Hindlimb muscle (tissue), 1 donor: Measurements from ENCODE around the gene CRIP3. TPM values are rescaled to one million over a fixed set of nuclear protein-coding genes. Genes with fewer than 3 reads are reported as not detected.
A peak's percentile ranks its signal among the peaks of the same experiment; 100 is the strongest.

ENCODE experiments used
- DNase-seq: peaks from one replicate; pipeline ENCODE4 v3.0.0-alpha.2; 2013
- polyA plus RNA-seq: library from polyadenylated mRNA; unstranded; fragments of 120-200 nt; gene quantifications from one replicate; pipeline ENCODE4 v1.2.1, GENCODE V29; 2013; ENCODE audit not compliant: insufficient read length

The CRIP3 gene
- polyA plus RNA-seq, 1 donor, result 2.1 TPM

DNA sequence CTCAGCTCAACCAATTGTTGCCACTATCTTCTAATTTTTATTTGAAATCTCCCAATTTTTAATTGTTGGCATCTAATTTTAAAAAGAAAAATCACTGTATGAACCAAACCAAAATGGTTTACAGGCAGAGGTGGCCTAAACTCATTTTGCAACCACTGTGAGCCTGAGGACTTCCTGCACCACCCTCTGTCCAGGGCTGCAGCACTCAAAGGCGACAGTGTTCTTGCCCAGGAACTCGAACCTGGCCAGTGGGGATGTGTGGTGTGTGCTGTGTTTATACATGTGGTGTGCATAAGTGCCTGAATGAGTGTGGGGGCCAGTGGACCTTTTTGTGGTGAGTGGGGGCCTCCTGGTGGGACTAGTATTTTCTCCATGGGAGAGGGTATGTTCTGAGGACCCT is 34.9 kb downstream of the CRIP3 start:
- no peak for DNase-seq

DNA sequence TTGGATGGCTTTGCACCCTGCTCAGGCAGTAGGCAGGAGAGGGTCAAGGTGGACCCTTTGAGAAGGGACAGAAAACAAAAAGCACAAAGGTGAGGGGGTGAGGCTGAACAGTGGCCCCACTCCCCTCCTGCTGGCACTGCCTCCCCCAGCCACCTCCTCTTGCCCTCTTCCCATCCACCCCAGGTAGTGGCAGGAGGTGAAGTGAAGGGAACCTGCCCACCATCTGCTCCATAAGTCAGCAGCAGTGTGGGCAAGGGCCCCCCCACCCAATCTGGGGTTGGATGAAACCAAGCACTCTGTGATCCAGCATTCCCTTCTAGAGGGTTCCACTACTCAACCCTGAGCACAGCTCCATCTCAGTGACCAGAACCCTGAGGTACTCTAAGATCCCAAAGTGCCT is 36.7 kb downstream of the CRIP3 start:
- DNase-seq, result no peak

DNA sequence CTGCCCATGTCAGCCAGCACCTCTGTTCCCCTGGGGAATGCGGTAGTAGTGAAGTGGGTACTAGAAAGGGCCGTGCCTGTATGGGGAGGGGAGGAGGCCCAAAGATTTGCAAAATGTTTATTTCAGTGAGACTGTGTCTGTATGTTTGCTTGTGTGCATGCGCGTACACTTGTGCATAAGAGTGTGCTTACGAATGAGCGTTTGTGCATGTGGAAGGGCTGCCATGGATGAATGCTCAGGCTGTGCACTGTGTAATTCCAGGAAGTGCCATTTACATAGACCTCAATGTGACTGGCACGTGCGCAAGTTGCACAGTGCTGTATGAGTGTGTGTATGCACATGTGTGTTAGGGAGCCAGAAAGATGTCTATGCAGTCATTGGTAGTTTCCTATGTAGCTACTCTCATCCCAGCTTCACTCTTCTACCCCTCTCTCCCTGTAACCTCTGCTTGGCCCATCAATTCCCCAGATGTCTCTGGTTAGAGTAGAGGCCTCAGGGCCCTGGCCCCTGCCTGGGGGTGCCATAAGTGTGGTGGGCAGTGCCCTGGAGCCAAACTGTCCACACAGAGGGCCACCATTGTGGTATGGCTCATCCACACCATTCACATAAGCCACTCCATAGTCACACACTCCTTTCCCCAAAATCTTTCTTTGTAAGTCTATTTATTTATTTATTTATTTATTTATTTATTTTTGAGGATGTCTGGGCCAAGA is 37.4 kb downstream of the CRIP3 start:
- DNase-seq, result no peak

DNA sequence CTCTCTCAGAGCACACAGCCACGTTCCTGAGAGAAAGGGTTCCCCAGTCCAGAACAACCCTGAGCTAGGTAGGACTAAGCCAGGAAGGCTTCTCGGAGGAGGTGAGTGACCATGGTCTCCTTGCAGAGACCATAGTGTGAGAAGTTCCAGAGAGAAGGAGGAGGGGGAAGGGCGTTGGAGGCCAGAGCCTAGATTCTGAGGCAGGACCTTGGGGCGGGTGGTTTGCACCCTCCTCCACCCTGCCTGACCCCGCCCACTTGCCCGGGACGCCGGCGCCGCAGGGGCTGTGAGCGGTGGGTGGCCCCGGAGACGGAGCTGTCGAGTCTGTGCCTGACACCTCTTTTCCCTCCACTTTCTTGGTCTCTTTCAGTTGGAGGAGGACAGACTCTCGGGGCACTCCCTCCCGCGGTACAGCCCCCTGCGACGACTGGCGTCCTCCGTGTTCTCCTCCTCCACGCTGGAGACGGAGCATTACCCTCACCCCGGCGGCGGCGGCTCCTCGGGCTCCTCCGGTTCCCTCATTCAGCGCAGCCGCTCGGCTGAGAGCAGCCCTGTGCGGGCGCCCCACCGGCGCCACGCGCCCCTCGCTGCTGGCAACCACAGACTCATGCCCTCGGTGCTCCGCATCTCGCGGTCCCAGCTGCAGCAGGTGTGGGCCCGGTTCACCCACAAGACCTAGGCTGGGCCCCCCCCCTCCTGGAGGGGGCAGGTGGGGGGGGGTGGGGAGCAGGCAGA is 39.2 kb downstream of the CRIP3 start:
- no peak for DNase-seq

DNA sequence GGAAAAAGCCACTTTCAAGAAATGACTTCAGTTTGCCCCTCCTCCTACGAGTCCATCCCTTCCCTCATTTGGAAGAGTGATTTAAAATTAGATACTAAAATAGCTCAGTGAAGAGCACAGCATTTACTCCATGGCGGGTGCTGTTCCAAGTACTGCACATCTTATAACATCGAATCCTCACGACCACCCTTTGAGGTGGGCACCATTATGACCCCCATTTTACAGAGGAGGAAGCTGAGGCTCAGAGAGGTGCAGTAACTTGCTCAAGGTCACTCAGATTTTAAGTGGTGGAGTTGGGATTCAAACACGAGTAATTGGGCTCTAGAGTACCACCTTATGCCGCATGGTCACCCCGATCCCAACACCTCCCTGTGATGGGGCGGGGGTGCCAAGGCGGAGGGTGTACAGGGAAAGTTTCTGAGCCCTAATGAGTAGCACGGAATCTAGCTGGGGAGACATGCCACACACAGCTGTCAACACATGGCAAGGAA is 39.8 kb downstream of the CRIP3 start:
- DNase-seq, result no peak

DNA sequence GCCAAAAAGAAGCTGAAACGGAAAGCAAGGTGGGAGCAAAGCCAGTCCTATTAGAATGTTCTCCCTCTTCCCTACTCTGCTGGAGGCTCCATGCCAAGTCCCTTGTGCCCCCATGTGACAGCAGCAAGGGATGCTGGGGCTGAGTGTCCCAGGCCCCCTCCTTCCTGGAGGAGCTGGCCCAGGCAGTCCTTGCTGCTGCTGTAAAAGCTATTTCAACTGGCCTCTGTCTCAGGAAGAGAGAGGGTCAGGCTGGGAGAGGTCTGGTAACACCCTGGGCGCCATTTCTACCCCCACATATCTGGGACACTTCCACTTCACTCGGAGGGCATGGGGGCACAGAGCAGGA is 40.3 kb downstream of the CRIP3 start:
- DNase-seq, result peak; percentile 46

DNA sequence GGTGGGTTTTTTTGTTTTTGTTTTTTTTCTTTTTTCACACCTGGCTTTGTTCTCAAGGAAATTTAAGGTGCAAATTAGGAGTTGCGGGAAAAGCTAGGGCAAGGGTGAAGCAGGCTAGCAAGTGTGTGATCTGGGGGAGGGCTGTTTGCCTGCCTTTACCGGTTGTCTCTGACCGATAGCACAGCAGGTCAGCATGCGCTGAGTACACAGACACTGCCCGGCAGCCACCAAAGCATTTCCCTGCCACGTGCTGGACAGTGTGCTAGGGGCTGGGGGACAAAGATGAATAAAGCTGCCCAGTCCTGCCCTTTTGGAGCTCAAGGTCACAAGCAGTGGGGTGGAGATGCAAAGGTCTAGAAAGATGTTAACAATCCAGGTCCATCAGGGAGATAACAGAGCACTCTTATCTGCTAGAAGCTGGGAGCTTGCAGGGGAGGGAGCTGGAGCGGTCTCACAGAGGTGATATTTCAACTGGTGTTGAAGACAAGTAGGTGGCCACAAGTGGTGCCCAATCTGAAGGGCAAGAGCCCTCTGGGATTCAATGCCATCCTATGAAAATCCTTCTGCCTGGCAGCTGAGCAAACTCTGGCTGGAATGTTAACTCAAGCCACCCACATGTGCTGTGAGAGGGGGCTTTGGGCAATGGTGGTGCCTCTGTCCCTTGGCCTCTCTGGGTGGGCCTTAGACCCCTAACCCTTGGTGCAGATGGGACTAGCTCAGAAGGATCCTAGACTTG is 40.8 kb downstream of the CRIP3 start:
- no peak for DNase-seq

DNA sequence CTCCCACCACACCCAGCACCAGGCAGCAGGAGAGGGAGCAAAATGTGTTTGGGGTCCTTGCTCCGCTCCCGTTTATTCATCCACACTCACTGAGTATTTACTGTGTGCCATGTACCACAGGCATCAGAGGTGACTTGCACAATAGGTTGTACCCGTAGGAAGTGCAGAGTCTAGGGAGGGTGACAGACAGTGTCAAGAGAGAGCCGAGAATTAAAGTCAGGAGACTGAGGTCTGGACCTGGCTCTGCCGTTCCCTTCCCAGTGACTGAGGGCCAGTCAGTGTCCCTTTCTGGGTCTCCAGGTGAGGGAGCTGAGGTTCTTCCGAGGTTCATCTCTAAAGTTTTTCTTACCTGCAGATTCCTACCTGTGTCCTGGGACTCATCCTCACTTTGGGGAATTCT is 43.1 kb downstream of the CRIP3 start:
- DNase-seq, result no peak

DNA sequence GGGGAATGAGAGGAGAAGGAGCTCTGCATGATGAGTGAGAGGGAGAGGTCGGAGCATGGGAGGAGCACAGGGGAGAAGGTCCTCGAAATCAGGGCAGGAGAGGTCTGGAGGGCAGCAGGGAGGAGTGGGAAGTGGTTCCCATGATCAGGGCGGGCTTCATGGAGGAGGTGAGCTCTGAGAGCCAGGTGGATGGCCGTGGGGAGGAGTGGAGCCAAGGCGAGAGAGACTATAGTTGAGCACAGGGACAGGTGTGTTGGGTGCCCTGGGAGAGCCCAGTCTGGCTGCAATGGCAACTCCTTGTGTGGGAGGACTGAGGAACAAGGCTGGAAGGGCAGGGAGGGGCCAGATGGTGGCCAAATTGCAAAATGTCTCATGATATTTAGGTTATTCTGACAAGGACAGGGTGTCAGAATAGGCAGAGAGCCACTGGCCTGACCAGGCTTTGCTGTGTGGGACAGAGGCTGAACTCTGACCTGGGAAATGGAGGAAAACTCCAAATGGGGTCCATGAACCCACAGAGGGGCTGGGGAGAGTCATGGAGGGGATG is 44.0 kb downstream of the CRIP3 start:
- DNase-seq, result no peak

DNA sequence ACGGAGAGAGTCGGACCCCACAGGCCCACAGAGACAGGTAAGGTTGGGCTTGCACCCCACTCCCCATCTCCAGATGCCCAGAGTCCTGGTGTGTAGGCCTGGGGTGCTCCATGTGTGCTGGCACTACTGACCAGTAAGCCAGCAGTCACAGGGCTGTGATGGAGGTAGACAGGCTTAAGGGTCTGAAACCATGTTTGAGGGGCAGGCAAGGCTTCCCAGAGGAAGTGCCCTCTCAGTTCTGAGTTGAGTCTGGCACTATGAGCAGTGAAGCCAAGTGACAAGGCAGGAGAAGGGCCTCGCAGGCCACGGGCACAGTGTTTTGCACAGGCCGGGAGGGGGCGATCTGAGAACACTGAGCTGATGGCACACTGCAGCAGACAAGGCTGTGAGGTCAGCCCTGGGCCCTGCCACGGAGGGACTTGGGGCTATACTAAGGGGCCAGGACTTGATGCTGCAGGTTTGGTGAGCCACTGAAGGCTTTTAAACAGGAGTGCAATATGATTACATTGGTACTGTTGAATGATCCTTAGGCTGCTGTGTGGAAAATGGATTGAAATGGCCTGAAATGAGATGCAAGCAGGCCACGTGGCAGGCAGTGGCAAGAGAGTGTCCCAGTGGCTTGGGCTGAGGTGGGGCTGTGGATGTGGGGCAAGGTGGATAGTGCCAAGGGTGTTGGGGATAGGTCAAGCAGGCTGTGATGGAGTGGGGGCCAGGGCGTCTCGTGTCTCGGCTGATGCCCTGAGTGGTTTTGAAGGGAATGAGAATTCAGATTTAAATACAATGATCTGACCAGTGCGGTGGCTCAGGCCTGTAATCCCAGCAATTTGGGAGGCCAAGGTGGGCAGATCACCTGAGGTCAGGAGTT is 45.1 kb downstream of the CRIP3 start:
- DNase-seq, result peak; percentile 63

DNA sequence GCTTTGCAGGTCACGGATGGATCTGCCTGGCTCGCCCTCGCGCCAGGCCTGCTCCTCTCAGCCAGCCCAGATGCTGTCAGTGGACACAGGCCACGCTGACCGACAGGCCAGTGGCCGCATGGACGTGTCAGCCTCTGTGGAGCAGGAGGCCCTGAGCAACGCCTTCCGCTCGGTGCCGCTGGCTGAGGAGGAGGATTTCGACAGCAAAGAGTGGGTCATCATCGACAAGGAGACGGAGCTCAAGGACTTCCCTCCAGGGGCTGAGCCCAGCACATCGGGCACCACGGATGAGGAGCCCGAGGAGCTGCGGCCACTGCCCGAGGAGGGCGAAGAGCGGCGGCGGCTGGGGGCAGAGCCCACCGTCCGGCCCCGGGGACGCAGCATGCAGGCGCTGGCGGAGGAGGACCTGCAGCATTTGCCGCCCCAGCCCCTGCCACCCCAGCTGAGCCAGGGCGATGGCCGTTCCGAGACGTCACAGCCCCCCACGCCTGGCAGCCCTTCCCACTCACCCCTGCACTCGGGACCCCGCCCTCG is 45.8 kb downstream of the CRIP3 start:
- DNase-seq, result no peak

DNA sequence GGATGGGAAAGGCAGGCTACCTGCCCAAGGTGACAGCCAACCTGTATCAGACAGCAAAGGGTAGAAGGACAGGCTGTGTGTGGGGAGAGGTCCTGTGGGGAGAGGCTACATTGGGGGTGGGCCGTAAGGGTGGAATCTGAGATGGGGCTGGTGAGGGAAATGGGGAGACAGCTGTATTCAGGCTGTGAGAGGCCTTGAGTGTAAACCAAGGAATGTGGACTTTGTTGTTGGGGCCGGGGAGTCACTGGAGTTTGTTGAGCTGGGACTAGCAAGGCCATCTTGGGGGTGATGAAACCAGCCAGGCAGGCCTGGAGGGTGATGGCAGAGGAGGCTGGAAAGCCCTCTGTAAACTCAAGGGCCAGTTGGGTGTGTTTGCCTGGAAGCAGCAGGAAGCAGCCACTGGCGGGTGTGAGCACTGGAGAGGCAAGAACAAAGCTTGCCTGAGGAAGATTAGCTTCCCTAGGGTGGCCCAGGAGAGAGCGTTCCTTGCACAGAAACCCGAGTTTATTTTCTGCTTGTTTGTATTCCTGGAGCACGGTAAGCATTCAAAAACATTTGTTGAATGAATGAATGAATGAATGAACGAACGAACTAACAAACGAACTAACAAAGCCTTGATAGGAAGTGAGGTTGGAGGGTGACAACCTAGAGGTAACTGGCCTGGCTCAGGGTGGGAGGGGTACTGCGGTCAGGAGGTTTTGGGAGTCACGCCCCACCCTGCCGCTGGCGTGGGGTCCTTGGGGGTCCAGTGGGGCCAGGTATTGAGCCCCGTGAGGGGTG is 46.4 kb downstream of the CRIP3 start:
- DNase-seq, result no peak

DNA sequence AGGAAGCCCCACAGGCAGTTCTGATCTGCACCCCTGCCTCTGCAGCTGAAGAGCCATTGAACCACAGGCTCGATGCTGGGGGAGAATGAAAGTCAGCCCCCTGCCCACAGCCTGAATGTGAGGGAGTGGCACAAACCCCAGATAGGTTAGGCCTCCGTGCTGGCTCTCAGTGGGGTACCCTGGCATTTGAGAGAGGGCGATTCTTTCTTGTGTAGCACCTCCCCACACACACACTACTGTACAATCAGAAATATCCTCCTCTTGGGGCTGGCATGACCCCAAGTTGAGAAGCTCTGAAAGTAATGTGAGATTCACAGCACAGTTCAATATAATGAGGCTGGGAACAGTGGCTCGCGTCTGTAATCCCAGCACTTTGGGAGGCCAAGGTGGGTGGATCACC is 47.4 kb downstream of the CRIP3 start:
- DNase-seq, result no peak

DNA sequence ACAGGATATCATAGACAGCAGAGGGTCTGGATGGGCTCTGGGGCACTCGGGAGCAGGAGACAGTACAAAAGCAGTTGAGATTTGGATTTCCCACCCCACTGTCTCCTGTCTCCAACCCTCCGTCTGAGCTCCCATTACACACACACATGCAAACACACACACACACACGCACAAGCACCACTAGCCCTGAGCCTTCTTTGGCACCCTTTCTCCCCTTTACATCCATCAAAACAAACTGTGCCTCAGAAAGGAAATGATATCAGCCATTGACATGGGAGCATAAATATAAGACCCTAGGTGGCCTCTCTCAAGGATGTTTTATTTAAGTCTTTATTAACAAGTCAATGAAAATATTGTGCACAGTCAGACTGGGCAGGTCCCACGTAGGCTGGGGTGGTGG is 47.8 kb downstream of the CRIP3 start:
- DNase-seq, result no peak

DNA sequence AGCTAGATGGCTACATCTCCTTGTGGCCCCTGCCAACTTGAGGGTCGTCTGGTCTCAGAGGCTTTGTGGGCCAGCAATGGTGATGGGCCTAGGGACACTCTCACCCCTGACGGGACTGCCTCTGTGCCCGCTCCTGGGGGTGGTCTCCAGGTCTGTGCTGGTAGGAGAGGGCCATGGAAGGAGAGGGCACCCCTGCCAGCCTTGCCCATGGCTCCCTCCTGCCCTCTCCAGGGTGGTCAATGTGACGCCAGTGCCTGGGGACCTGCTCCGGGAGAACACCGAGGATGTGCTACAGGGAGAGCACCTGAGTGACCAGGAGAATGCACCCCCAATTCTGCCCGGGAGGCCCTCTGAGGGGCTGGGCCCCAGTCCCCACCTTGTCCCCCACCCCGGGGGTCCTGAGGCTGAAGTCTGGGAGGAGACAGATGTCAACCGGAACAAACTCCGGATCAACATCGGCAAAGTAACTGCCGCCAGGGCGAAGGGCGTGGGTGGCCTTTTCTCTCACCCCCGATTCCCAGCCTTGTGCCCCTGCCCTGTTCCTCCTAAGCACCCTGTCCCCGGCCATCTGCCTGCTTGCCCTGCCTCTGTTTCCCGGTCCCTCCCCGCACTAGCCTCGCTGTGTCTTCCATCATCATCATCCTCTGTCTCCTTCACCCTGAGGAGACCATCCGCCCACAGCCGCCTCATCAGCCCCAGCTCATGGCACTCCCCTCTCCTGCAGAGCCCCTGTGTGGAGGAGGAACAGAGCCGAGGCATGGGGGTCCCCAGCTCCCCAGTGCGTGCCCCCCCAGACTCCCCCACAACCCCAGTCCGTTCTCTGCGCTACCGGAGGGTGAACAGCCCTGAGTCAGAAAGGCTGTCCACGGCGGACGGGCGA is 49.6 kb downstream of the CRIP3 start:
- no peak for DNase-seq

DNA sequence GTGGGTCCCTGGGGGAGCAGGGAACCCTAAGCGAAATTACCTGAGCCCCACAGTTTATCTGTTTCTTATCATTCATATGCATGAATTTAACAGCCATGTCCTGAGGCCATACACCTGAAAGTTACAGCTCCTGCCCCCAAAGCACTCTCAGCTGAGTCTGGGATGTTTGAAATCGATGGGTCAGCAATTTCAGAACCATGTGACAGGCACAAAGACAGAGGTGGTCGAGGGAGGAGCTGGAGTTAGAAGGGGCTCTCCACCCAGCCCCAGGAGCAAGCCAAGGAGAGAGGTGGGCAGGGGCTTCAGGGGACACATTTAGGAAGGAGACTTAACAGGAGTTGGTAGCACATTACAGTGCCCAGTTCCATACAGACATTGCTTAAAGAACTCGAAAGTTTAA is 50.4 kb downstream of the CRIP3 start:
- no peak for DNase-seq

DNA sequence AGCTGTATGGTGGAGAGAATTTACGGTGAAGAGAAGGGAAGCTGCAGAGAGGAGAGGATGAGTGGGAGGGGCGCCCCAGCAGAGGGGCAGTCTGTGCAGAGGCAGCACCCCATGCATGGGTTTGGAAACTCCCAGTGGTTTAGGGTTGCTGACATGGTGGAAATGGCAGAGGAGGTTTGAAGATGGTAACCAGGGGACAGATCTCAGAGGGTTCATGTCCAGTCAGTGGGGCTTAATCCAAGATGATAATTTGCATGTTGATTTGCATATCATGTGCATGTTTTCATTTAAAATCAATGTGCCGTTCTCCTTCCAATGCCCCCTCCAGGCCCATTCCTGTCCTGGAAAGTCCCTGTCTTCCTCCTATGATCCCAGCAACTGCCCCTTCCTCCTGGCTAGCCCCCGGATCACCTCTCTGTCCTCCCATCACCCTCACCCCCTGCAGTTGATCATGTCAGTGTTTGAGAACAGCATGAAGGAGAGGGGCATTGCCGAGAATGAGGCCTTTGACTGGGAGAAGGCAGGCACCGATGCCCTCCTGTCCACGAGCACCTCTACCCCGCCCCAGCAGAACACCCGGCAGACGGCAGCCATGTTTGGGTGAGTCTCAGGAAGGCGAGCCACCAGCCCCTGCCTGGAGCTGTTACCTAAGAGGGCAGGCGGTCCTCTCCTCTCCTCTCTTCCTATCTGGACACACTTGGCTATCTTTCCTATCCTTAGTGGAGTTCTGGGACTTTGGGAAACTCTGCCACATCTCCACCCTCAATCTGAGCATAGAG is 51.1 kb downstream of the CRIP3 start:
- no peak for DNase-seq

DNA sequence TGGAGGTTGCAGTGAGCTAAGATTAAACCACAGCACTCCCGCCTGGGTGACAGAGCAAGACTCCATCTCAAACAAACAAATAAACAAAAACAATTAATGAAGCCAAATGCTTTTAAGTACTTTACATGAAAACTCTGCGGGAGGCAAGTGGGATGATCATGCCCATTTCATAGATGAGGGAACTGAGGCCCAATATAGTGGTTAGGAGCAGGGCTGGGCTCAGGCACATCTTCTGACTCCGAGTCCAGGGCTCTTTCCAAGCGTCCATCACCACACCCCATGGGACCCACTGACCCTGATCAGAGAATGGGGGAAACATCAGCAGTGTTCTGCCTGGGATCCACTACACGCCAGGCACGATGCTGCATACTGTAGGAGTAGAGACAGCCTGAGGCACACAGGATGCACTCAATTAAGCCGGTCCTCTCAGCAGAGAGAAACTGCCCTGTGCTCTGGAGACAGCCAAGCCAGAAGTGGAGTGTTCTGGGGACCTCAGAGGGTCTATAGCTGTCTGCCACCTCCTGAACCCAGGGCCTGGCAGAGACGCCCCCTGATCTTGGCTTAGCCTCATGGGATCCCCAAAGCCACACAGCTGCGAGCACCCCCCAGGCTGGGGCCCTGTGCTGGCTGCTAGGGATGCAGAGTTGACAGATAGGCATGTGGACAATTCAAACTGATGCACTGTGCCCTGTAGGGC is 51.8 kb downstream of the CRIP3 start:
- no peak for DNase-seq
